ENCODE measurements around the gene PBRM1.
"Not testable (repeated sequence)": the region's sequence is repeated elsewhere in the genome, so short reads cannot be mapped to it uniquely, and the experiment has no call there.

Gene PBRM1

DNA sequence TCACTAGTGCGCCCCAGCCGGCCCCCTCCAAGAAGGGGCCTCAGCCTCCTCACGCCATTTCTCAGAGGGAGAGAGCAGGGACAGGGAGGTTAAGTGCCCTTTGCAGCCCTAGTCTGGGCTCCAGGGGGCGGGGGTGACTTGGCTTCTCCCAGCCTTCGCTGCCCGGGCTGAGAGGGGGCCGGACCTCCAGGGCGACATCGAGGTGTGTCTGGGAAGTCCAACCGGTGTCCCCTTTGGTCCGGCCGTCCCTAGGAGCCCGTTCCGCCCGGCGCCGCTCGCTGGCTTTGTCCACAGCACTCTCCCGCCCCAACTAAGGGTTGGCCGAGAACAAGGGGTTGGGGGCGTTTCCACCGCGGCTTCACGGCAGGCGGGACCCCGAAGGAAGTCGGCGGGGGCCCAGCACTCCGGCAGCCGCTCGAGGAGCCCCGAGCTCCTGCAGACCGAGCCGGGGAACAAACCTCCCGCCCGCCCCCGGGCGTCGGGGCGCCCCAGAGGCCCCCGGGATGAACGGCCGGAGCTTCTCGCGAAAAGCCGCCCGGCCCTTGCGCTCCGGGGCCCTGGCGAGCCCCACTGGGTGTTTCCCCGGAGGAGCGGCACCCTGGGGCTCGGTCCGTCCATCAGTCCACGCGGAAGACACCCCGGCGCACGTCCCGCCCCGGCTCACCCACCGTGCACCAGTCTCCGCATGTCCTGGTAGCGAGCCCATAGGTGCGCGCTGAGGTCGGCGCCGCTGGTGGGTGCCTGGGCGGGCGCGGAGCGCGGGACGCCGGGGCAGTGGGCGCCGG lies 152.7 kb downstream of the PBRM1 start:
- Histone ChIP-seq H3K9me3 (ENCODE audit: insufficient read depth, low read depth, low read length) (no peaks in the 10 kb centered on the region), H3K4me1 (ENCODE audit: insufficient read depth, low read length) (peaks cover 24% of the 10 kb centered on the region), H3K36me3 (ENCODE audit: insufficient read depth, low read length) (peaks cover 25% of the 10 kb centered on the region), H3K4me3 (ENCODE audit: low read length) (peak overlapping the region; percentile 78), H3K27me3 (ENCODE audit: insufficient read depth, low read length) (no peaks in the 10 kb centered on the region), H3K27ac (ENCODE audit: low read depth, low read length) (peak overlapping the region; percentile 43), H3K9ac (ENCODE audit: low read depth, low read length) (peak overlapping the region; percentile 86)
- WGBS: under 1% methylated on average over 78 of the region's 78 CpGs

DNA sequence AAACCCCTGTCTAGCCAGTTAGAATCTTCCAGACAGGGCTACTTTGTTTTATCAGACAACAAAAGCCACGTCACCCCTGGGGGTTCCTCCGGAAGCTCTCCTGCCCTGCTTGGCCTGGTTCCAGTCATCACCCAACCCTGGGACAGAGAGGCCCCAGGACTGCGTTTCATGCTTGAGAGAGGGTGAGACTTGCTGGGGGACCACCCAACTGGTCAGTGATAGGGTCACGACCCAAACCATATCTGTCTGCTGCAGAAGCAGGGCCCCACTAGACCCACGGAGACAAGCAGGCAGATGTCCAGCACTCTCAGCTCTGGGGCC lies 153.2 kb downstream of the PBRM1 start:
- Histone ChIP-seq H3K4me1 (ENCODE audit: insufficient read depth, low read length) (peaks cover 19% of the 10 kb centered on the region), H3K27ac (ENCODE audit: low read depth, low read length) (peak overlapping the region; percentile 43)
- WGBS: 41% methylated on average over 5 of the region's 5 CpGs

DNA sequence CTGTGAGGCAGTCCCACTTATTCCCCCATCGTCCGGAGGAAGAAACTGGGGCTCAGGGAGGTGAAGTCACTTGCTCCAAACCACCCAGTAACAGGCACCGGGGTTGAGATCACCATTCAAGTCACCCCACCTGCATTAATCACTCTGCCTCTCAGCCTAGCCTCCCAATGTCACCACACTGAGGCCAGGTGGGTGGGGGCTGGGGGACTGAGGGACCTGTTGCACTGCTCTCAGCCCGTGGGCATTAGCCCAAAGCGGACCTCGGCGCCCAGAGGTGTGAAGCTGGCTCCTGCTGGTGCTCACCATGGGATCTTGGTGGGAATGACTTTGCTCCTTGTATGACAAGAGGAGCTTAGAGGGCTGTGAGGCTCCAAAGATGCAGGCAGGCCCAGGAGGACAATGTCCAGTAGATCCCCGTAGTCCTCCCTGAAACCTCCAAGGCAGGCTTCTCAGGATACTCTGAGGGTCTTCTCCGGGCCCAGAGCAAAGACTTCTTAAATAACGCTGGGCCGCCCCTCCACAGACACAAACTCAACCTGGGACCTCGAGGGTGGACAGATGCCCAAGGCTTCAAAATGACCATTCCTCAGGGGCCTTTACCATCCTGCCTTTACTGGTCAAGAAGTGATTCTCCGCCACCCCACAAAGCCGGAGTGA lies 153.7 kb downstream of the PBRM1 start:
- 89% methylated on average over 14 of the region's 14 CpGs for WGBS
- Histone ChIP-seq H3K27me3 (ENCODE audit: insufficient read depth, low read length) (no peaks in the 10 kb centered on the region), H3K36me3 (ENCODE audit: insufficient read depth, low read length) (peaks cover 35% of the 10 kb centered on the region), H3K9me3 (ENCODE audit: insufficient read depth, low read depth, low read length) (no peaks in the 10 kb centered on the region), H3K9ac (ENCODE audit: low read depth, low read length) (peak overlapping the region; percentile 86; the same call in 1 of the 2 replicates), H3K4me1 (ENCODE audit: insufficient read depth, low read length) (peaks cover 15% of the 10 kb centered on the region), H3K4me3 (ENCODE audit: low read length) (peak overlapping the region; percentile 78), H3K27ac (ENCODE audit: low read depth, low read length) (no peak overlapping the region; the same call in 1 of the 2 replicates)

More for the DNA sequence above, 153.2 kb downstream of the PBRM1 start:
- H3K27me3 ChIP-seq (ENCODE audit: insufficient read depth, low read length): no peaks in the 10 kb centered on the region
- H3K9ac ChIP-seq (ENCODE audit: low read depth, low read length): peak overlapping the region; percentile 86
- peak overlapping the region; percentile 78 for H3K4me3 ChIP-seq (ENCODE audit: low read length)
- H3K36me3 ChIP-seq (ENCODE audit: insufficient read depth, low read length): peaks cover 30% of the 10 kb centered on the region
- no peaks in the 10 kb centered on the region for H3K9me3 ChIP-seq (ENCODE audit: insufficient read depth, low read depth, low read length)

DNA sequence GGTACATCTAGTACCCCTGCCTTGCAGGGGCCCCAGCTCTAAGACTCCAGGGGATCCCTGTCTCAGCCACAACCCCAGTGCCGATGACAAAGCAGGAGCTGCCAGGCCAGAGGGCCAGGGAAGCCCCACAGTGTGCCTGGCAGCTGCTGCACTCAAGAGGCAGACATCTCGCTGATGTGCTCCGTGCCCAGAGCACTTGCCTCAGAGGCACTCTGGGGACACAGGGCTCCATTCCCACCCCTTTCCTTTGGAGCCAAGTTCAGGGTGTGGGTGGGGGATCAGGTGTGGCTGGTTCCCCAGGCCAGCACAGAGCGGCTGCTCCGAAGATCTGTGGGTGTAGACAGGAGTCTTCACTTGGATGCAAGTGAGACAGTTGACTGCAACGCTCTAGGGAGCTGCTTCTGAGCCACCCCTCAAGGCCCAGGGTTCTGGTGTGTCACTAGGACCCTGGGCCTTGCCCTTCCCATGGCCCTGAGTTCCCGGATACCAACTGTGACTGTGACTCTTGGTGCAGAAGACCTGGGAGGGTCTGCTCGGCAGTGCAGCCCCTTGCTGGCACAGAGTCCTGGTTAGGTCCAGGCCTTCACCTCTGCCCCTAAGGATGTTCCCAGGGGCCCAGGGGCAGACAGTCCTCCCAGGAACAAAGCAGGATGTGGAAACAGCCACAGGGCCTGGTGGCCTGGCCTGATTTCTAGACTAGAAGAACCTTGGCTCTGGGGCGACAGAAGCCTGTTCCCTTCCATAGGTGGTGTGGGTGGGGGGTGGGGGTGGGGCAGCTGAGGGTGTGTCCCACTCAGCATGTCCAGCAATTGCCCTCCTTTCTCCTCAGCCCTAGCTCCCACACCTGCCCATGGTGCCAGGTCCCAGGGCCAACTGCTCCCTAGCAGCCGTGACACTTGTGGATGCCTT lies 154.5 kb downstream of the PBRM1 start:
- Histone ChIP-seq H3K4me1 (ENCODE audit: insufficient read depth, low read length) (peaks cover 15% of the 10 kb centered on the region), H3K4me3 (ENCODE audit: low read length) (peak overlapping the region; percentile 78), H3K27ac (ENCODE audit: low read depth, low read length) (no peak overlapping the region), H3K9me3 (ENCODE audit: insufficient read depth, low read depth, low read length) (no peaks in the 10 kb centered on the region), H3K27me3 (ENCODE audit: insufficient read depth, low read length) (no peaks in the 10 kb centered on the region), H3K9ac (ENCODE audit: low read depth, low read length) (no peak overlapping the region), H3K36me3 (ENCODE audit: insufficient read depth, low read length) (peaks cover 44% of the 10 kb centered on the region)
- 94% methylated on average over 10 of the region's 10 CpGs for WGBS

DNA sequence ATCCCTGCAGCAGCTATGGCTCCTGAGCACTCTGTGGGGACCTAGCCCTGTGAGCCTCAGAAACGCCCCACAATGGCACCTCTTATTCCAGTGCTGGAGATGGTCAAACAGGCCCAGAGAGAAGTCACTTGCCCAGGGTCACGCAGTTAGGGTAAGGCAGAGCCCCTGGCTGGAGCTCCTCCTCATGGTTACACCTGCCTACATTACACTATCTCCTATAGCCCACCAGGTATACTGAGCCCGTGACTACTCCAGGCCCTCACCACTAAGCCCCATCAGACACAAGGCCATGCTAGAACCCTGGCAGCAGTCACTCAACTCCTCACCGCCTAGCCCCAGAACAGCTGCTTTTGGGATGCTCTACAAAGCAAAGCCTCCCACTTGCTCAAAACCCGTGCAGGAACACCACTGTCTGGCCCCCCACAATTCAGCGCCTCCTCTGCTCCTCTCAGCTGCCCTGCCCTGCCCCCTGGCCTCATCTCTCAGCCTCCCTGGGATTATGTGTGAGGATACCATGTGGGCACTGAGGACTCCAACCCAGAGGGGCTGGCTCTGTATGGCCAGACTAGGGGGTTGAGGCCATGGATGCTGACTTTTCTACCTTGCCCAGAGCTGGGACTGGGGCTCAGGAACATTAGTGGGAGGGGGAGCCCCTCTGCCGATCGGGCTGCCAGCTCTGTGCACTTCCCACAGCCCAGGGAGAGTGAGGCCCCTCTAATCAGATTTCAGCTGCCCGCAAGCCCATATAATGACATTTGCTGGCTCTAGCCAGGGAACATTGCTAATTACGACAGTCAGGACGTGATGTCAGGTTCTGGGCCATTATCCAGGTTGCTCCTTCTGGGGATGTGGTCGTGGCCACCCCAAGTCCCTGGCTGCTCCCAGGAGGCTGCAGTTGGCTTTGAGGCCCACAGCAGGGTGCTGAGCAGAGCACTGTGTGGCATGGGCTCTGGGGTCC lies 156.1 kb downstream of the PBRM1 start:
- Histone ChIP-seq H3K9ac (ENCODE audit: low read depth, low read length) (no peak overlapping the region), H3K4me3 (ENCODE audit: low read length) (no peak overlapping the region), H3K27ac (ENCODE audit: low read depth, low read length) (no peak overlapping the region; the same call in 1 of the 2 replicates), H3K27me3 (ENCODE audit: insufficient read depth, low read length) (no peaks in the 10 kb centered on the region), H3K9me3 (ENCODE audit: insufficient read depth, low read depth, low read length) (no peaks in the 10 kb centered on the region), H3K4me1 (ENCODE audit: insufficient read depth, low read length) (peaks cover 10% of the 10 kb centered on the region; the same call in 1 of the 2 replicates), H3K36me3 (ENCODE audit: insufficient read depth, low read length) (peaks cover 57% of the 10 kb centered on the region)
- 91% methylated on average over 12 of the region's 12 CpGs for WGBS

DNA sequence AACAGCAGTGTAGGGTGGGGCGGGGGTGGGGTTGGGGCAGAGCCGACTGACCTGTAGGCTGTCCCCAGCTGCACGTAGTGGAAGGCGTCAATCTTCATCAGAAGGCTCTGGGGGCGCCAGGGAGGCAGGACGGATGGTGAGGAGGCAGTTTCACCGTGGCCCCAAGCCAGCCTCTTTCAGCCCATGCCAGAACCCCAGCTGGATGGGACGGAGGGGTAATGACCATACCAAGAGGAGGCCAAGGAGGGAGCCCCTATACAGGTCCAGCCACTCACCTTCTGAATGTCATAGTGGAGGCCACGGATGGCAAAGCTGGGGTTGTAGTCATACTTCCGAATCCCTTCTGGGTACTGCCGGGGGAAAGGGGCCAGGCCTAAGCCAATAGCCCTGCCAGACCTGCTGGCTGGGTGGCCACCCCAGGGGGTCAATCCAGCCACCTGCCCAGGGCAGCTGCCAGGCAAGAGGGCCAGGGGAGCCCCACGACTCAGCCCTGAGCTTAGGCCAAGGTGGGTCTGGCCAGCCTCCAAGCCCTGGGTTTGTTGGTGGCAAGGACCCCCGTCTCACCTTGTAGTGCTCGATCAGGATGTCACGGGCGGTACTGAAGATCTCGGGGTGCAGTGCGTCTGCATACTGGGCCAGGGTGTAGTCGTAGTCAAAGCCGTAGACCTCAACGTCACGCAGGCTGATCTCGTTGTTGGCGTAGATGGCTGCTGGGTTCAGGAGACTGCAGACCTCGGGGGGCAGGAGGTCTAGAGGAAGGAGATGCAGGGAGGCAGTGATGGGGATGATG lies 156.9 kb downstream of the PBRM1 start:
- WGBS: 94% methylated on average over 25 of the region's 25 CpGs
- Histone ChIP-seq H3K4me3 (ENCODE audit: low read length) (no peak overlapping the region), H3K9me3 (ENCODE audit: insufficient read depth, low read depth, low read length) (no peaks in the 10 kb centered on the region), H3K4me1 (ENCODE audit: insufficient read depth, low read length) (peaks cover 10% of the 10 kb centered on the region; the same call in 1 of the 2 replicates), H3K27me3 (ENCODE audit: insufficient read depth, low read length) (no peaks in the 10 kb centered on the region), H3K9ac (ENCODE audit: low read depth, low read length) (no peak overlapping the region), H3K27ac (ENCODE audit: low read depth, low read length) (no peak overlapping the region), H3K36me3 (ENCODE audit: insufficient read depth, low read length) (peaks cover 66% of the 10 kb centered on the region)

DNA sequence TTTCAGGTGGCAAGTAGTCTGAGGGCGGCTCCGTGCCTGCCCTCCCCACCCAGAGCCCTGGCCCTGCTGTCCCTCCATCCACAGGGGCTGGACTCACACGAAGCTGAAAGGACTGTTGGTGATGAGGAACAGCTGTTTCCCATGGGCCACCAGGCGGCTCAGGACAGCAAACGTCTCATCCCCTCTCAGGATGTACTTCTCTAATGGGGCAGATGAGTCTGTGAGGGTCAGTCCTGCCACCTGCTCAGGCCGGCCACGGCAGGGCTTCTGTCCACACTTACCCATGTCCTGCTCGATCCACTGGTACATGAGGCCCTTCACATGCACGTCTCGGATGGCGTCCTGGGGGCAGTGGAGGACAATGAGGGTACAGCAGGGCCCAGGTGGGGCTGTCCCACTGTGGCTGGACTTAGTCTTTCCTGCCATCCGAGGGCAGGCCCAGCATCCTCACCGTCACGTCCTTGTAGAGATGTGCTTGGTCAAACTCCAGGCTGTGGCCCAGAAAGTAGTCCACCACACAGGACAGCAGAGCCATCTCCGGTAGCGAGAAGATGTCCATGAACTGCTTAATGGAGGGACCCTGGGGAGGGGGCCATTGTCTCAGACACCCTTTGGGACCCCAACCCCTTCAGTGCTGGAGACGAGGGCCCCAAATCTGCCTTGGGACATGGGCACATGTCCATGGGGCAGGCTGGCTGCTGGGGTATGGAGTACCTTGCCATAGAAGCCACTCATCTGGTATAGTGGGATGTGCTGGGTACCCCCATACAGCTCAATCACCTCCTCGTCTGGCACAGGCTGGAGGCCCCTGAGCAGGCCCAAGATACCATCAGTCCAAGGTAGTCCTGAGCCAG lies 157.8 kb downstream of the PBRM1 start:
- H3K9ac ChIP-seq (ENCODE audit: low read depth, low read length): no peak overlapping the region
- no peaks in the 10 kb centered on the region for H3K27me3 ChIP-seq (ENCODE audit: insufficient read depth, low read length)
- no peak overlapping the region for H3K27ac ChIP-seq (ENCODE audit: low read depth, low read length)
- H3K4me1 ChIP-seq (ENCODE audit: insufficient read depth, low read length): peaks cover 10% of the 10 kb centered on the region; the same call in 1 of the 2 replicates
- peaks cover 69% of the 10 kb centered on the region for H3K36me3 ChIP-seq (ENCODE audit: insufficient read depth, low read length)
- H3K9me3 ChIP-seq (ENCODE audit: insufficient read depth, low read depth, low read length): no peaks in the 10 kb centered on the region
- 92% methylated on average over 18 of the region's 18 CpGs for WGBS
- no peak overlapping the region for H3K4me3 ChIP-seq (ENCODE audit: low read length)

DNA sequence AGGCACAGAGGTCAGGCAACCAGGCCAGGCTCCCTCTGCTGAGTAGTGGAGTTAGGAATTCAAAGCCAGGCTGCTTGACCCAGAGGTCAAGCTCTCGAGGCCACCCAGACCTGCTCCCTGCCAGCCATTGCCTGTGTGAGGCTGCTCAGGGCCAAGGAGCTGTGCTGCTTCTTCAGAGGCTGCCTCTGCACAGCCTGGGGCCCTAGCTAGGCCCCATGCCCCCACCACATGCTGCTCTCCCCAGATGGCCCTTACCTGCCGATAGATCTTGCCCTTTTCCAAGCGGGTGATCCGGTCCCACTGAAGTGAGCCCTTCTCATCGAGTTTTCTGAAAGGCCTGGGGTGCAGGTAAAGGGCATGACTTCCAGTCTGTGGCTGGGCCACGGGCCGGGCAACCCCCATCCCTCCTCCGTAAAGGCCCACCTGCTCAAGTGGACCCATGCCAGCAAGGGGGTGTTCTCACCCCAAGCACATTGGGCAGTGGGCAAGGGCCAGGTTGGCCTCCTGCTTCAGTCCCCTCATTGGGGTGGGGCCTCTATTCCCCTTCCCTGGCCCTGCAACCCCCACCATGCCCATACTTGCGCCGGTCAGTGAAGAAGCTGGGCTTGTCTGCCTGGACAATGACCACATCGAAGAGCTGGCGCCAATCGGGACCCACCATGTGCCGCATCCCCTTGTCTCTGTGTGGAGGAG lies 158.5 kb downstream of the PBRM1 start:
- H3K4me1 ChIP-seq (ENCODE audit: insufficient read depth, low read length): peaks cover 5% of the 10 kb centered on the region; the same call in 1 of the 2 replicates
- peaks cover 69% of the 10 kb centered on the region for H3K36me3 ChIP-seq (ENCODE audit: insufficient read depth, low read length)
- no peak overlapping the region for H3K4me3 ChIP-seq (ENCODE audit: low read length)
- H3K27ac ChIP-seq (ENCODE audit: low read depth, low read length): no peak overlapping the region
- WGBS: 94% methylated on average over 14 of the region's 14 CpGs
- H3K27me3 ChIP-seq (ENCODE audit: insufficient read depth, low read length): no peaks in the 10 kb centered on the region
- no peaks in the 10 kb centered on the region for H3K9me3 ChIP-seq (ENCODE audit: insufficient read depth, low read depth, low read length)
- no peak overlapping the region for H3K9ac ChIP-seq (ENCODE audit: low read depth, low read length)

DNA sequence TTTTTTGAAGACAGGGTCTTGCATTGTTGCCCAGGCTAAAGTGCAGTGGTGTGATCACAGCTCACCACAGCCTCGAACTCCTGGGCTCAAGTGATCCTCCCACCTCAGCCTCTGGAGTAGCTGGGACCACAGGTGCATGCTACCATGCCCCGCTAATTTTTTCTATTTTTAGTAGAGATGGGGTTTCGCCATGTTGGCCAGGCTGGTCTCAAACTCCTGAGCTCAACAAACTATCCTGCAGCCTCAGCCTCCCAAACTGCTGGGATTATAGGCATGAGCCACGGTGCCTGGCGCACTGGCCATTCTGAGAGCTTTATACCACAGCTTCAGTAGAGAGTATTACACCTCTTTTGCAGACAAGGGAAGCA lies 159.1 kb downstream of the PBRM1 start:
- H3K4me1 ChIP-seq (ENCODE audit: insufficient read depth, low read length); H3K4me3 ChIP-seq (ENCODE audit: low read length); H3K27ac ChIP-seq (ENCODE audit: low read depth, low read length); H3K27me3 ChIP-seq (ENCODE audit: insufficient read depth, low read length); H3K9ac ChIP-seq (ENCODE audit: low read depth, low read length); H3K9me3 ChIP-seq (ENCODE audit: insufficient read depth, low read depth, low read length): not testable (repeated sequence)
- WGBS: 96% methylated on average over 5 of the region's 5 CpGs
- peaks cover 69% of the 10 kb centered on the region for H3K36me3 ChIP-seq (ENCODE audit: insufficient read depth, low read length)
